Measurements from ENCODE around the gene GALNT18.

GALNT18 gene

DNA sequence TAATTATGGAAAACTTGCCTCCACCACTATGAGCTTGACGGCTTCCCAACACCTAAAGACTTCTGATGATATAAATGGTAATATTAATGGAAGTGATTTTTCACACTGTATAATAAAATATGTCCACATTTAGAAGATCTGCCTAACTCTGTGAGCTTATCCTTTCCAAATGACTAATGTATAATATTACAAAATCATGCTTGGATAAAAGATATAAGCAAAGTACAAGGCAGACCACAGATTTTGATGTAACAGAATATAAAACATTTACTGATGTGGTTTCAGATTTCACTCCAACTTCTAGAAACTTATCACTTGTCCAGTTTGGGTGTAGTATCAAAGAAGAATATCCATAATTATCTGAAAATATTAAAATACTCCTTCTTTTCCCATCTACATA, 36.9 kb downstream of the GALNT18 start:
- DNase-seq: no peak

DNA sequence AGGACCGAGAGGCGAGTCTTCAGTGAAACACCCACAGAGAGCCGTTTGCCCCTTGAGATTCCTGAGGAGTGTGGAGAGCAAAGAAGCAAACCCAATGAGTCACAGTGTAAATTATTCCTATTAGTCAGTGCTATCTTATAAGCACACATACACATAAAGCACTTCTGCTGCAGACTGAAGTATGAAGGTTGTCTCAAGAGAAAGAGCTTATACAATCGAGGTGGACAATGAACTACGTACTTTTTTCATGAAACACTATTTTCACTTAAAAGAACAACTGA, 37.3 kb downstream of the GALNT18 start:
- no peak for DNase-seq

DNA sequence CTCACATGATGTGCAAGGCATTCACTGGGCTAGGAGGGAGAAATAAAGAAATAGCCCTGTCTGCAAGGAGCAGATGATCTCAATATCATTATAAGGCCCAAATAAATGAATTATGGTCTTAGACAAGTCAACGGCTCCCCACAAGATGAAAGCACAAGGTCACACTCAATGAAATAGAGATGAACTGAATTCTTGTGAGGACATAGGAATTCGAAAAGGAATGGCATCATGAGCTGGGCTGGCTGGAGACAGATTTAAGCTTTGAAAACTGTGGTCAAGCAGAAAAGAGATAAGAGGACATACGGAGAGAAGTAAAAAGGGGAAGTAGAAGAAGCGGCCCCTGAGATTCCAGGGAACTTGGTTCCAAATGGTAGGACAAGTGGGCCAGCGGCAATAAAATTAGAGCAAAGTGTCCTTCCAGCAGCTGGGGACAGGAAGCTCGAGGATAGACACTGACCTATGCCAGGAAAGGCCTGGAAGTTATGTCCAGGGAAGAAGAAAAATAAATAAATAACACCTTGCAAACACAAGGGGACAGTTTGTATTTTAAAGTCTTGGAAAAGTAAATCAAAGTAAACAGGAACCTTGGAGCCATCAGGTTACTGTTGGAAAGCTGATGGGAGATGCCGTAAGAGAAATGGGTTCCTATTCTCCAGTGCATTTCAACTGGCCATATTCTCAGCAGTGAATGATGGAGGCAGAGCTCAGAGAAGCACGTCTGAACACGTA, 37.8 kb downstream of the GALNT18 start:
- DNase-seq: no peak

DNA sequence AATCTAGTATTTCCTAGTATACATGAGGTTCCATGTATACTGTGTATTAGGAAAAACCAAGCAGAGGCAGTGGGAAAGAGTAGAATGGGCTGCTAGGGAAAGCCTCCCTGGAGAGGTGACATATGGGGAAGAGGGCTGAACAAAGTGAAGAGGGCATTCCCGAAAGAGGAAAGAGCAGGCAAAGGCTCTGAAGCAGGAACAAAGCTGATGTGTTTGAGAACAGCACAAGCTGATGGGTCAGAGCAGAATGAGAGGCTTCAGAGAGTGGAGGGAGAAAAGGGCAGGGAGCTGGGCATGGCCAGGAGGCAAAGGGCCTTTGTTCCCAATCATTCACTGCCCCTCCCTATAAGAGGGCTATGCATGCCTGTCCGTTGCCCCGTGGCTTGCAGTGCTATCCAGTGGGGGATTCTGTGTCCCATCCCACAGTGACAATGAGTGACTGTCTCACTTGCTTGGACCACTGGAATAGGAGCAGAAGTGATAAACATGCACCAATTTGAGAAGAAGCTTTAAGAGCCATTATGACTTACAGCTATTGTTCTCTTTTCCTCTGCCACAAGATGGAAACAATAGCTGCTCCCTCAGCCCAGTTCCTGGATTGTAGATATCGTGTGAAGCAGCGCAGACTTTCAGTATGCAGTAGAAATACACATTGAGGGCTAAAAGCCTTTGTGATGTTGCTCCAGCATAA, 39.6 kb downstream of the GALNT18 start:
- DNase-seq: no peak

DNA sequence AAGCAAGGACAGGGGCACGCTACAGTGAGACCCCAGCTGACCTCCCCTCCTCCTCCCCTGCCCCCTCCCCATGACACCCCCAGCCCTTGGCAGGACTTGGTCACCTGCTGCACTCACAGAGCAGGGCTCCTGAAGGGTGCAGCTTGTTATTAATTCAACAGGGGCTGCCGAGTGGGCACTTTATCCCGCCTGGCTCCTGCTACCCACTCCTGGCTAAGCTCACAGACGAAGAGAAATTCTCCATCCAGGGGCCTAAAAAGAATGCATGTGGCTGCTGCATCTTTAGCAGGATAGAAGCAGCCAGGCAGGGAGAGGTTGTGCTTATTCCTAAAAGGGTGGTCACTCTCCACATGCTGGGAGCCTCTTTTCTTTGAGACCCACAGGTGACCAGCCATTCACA, 40.3 kb downstream of the GALNT18 start:
- no peak for DNase-seq

DNA sequence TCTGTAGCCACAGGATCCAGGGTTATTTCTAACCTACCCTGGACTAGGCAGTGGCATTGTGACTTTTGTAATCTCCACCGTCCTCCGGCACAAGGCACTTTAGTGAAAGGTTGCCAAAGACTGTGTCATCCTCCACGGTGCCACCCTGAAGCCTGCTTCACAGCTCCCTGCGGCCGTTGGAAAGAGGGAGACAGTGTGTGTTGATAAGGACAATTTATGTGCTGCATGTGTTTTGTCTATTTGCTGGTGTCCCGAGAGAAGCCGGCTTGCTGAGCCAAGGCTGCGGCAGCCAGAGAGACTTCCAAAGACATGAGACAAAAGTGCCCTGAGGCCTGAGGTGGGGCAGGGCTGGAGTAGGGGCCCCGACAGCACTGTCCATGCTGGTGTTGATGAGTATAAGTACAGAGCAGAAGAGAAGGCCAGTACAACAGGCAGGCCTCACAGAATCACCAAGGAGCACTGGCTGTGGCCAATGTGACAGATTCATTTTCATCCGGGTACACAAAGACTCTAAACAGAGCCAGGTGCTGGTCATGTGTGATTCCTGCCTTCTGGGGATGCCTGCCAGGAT, 40.9 kb downstream of the GALNT18 start:
- DNase-seq: no peak

DNA sequence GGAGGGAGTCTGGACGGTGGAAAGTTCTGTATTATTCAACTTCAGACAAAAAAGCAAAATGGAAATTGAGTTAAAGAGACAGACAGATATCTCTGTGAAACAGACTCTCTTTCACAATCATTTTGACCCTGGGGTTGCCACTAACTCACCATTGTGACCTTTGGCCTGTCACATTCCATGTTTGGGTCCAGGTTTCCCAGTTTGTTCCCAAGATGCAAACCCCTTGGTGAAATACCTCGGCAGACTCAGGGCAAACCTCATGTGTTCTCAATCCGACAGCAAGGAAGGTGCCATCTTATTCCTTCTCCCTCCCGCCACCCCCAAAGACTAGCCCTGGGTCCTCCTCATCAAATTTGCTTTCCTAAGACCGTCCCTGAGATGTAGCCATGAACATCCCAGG, 41.8 kb downstream of the GALNT18 start:
- DNase-seq: no peak

DNA sequence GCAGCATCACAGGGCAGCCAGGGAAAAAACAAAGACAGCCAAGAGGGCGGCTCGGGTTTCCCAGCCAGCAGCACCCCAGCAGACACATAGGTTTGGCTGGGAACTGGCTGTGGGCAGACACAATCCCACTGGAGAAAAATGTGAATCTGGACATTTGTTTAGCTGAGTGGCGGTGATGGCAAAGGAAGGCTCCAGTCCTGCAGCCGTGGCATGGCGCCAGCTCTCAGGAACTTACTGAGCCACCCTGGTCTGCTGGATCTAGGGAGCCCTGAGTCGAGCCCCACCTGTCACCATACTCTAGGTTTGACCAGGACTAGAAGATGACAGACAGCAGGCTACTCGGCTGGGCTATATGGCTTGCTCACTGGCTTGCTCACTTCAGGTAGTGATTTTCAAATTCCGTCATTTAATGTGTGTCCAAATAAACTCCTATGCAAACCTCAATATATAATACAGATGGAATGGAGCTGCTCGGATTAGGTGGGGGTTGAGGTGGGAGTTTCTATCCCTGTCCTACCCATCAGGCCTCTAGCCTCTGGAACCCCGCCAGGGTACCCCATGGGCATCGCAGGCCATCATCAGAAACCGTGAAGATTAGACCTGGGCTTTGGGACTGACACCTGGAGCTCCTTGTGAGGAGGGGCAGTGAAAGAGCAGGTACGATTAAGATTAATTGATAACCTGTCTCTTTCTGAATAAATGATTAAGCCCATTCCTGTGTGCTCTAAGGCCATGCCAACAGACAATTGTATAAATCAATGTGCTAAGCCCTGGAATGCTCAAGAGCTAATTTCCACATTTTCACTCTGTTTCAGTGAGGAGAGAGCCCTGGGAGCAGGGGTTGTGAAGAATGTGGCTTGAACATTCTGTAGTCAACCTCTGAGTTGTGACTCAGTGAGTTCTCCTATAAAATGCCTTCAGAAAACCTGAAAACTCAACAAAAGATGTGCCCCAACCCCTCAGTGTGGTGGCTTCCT, 42.5 kb downstream of the GALNT18 start:
- no peak for DNase-seq

DNA sequence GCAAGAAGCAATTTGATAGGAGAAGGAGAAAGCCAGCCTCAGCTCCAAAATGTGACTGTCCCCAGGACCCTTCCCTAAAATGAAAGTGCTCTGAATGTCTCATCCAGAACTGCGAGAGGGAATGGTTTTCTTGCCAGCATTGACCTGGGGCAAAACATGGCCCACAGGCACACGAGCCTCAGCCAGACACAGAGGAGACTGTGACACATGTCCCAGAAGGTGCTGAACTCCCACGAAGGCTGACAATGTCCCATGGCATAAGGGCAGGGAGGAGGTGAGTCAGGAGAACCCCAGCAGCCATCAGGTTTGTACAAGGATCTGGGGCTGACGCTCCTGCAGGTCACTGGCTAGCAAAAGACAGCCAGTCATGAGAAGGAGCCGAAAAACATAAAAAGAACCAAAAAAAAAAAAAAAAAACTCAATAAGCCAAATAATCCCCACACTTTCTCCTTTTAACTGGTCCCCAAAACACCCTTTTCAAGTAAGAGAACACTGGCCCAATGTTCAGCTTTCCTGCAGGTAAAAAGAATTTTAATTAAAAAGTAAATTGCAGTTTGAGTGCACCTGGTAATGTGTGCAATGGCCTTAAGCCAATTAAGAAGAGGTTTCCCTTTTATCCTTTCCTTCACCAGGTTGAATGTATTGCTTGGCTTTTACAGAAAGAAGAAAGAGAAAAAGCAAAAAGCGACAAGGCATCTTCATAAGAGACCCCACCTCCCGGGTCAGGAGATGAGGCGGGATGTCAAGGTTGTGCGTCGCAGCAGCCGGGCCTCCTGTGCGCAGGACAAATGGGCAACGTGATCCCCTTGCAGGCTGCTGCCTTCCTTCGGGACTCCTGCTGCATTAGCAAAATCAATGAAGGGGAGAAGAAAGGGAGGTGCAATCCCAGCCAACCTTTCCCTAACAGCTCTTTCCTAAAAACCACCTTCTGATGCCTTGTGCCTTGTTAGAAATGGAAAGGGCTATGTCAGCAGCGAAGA, 43.6 kb downstream of the GALNT18 start:
- no peak for DNase-seq

DNA sequence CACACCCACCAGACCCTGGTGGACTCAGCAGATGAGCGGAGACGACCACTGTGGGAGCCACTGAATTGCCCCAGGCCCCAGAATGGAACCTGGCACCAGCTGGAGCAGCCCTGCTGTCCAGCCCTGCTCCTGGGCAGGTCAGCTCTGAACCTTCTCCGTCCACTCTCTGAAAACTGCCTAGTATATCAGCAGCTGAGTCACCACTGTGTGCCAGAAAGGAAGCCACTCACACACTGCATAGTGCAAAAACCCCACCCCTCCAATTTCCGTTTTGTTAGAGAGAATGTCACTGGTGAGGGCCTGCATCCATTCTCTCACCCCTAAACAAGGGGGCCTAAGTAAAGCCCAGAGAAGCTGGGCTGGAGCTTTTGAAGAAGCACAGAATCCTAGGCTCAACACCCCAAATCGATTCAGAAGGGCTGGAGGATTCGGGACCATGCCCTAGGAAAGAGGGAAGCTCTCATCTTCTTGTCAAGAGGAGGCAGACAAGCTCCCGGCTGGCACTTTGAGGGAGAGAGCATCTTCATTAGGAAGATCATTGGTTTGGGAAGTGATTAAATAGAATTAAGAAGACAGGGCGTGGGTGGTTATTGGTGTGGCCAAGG, 44.5 kb downstream of the GALNT18 start:
- no peak for DNase-seq

DNA sequence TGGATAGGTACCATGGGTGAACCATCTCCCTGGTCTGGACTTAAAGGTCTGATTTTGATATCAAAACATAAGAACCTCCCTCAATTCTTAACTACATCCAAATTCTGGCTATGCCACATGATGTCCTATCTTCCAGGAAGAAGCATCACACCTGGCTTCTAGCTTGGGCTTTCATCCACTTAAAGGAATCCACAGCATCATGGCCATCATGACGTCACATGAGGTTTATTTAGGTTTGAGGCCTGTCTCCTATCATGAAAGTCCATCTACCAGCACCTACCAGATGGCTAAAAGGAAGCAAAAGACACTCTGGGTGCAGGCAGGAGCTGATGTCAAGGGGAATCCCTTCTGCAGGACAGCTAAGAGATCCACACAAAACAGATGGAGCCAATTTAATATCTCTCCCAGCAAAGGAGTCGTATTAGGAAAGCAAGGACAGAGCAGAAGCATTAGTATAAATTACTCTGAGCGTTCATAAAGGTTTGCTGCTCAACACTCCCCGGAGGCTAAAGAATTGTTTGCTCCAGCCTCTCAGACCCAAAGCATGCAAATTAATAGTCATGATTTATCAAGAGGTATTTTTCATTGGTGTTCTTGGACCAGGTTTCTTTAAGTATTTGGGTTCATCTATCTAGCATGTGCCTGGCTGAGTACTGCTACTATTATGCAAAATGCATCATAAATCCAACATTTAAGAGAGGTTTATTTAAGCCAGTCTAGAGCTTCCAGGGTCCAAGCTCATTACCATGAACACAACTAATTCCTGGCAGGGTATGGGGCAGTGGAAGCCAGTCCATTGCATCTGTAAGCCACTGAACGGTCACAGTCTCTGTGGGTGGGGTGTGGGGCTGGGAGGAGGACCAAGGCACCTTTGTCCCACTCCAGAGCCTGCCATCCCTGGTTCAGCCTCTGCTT, 47.2 kb downstream of the GALNT18 start:
- no peak for DNase-seq

DNA sequence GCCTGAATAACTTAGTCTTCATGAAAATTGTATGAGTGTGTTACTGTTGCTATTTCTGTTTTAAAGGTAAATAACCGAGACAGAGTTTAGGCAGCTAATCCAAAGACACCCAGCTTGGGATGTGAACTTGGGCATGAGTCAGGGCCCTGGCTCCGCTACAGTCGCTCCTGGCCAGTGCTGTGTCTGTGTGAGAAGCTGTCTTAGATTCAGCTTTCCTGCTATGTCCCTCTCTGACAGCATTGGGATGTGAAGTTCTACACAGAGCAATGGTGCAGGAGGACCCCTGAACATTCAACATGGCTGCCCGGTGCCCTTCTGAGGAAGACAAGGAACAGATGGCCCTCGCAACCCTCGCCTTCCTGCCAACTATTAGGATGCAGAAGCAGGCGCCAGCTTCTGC, 49.4 kb downstream of the GALNT18 start:
- DNase-seq: no peak

DNA sequence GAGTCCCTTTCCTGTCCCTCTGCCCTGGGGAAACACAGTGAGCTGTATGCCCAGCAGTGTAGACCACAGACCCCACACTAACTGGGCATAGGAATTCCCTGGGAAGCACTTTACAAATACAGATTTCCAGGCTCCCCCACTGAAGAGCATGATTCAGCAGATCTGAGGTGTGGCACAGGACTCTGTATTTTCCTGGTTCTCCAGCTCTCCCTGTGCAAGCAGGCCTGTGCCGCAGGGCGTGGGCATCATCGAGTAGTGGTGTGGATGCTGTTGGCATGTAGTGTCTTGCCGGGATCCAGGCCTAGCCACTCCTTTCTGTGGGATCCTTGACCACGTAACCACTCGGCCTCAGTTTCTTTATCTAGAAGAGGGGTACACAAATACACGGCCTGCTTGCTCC, 49.9 kb downstream of the GALNT18 start:
- DNase-seq: no peak

DNA sequence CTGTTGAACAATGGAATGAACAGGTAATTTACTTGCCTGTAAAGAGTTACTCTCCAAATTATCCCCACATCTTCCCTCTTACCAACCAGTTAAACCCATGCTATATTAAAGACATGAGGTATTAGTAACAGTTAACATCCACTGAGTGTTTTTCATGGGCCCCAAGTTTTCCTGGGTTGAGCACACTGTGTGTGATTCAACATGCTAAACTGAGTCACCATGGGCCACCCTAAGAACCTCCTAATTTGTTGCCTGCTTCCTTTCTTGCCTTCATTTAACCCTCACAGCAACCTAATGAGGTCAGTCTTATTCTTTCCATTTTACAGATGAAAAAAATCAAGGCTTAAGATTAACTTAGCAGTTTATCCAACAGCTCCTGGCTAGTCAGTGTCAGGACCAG, 51.0 kb downstream of the GALNT18 start:
- DNase-seq: no peak

DNA sequence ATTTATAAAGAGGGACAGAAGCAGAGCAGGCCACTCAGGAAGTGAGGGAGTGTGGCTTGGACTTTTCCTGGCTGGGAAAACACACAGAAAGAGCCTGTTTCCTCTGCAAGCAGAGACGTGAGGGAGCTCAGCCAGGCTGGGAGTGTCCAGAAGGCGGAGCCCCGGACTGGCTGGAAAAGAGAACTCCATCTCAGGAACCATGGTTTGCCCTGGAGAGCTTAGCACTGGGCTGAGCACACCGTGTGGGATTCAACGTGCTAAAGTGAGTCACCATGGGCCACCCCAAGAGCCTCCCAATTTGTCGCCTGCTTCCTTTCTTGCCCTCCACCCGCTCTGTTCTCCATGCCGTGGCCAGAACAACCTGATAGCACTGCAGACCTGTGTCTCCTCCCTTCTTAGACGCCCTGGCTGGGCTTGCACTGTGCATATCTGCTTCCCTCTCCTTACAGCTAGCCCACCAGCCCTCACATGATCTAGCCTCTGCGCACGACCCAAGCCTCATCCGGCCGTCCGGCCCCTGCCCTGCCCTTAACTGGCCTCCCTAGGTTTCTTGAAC, 51.8 kb downstream of the GALNT18 start:
- DNase-seq: no peak

DNA sequence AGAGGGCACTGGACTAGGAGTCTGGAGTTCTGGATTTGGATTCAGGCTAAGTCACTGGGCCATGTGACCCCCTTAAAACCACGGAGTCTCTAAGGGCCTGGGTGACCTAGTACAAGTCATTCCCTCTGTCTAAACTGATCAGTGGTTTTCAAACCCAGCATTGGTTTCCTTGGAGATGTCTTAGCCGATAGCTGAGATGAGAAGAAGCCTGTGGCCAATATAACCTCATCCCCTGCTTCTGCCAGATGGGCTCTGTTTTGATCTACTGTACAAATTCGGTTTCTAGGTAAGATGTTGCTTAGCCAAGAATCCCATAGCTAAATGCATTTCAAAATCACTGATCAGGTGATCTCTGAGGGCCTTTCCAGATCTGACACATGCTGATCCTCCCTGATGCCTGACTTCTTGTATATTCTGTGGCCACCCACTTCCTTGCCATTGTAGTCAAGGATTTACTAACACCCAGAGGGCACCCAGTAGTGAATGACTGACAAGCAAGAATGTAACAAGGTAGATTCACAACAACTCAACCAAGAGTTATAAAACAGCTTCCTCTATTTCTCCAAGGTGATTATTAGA, 53.1 kb downstream of the GALNT18 start:
- no peak for DNase-seq

DNA sequence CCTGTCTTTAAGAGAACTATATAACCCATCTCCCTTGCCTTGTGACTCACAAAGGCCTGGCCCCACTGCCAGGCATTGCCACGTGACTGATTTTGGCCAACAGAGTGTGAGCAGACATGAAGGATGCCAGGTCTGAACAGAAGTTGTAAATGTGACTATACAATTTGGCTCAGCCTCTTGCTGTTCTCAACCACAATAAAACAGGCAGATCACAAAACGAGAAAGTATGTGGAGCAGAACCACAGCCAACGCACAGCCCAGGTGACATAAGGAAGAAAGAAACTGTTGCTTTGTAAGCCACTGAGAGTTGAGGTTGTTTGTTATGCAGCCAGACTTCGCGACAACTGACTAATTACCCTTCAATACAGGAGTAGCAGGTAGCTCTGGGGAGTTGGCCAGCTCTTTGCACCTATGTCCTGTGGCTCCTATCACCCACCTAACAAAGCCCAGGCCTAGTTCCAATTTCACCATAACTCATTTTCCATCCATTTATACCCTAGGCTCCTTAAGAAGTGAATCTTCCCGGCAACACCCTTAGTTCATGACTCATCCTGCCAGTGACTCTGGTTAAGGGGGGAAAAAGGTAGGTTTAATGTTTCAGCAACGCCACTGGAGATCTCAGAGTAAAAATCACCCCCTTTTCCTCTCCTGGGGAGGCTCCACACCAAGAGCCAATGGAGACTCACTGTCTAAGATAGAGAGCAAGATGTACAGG, 53.7 kb downstream of the GALNT18 start:
- no peak for DNase-seq

DNA sequence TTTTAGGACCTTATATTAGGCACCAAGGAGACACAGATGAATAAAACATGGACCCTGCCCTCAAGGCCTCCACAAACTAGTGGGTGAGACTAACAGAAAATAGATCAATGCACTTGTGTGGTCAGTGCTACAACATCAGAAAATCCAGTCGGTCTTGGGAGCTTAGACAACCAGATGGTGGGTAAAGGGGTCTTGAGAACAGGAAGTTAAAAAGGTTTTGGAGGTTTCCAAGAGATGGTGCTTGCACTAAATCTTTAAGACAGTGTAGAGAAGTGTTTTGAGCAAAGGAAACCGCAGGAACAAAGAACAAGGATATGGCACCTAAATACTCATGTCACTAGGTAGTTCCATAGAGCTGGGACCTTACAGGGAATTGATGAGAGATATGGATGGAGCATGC, 56.2 kb downstream of the GALNT18 start:
- DNase-seq: no peak
